Parathyroid adenoma (tissue), 2 donors: Measurements from ENCODE around the gene PAQR9.

ENCODE experiments used
- H2AFZ ChIP-seq: fragments of 300-600 bp; sonication (generic); one replicate; pipeline ENCODE4 v1.7.0; 2017; ENCODE audit warnings: antibody characterized with exemption, mild to moderate bottlenecking
- H3K27ac ChIP-seq: fragments of 300-600 bp; sonication (generic); one replicate; pipeline ENCODE4 v1.7.0; 2017
- H3K27me3 ChIP-seq: fragments of 300-600 bp; sonication (generic); one replicate; pipeline ENCODE4 v1.7.0; 2017; ENCODE audit warnings: low read length; ENCODE audit not compliant: control insufficient read depth, insufficient read depth
- H3K36me3 ChIP-seq: fragments of 300-600 bp; sonication (generic); one replicate; pipeline ENCODE4 v1.7.0; 2017; ENCODE audit warnings: low read length; ENCODE audit not compliant: control insufficient read depth, insufficient read depth
- H3K4me1 ChIP-seq: fragments of 300-600 bp; sonication (generic); one replicate; pipeline ENCODE4 v1.7.0; 2017; ENCODE audit warnings: control low read depth
- H3K4me2 ChIP-seq: fragments of 300-600 bp; sonication (generic); one replicate; pipeline ENCODE4 v1.7.0; 2017; ENCODE audit warnings: low read length
- H3K4me3 ChIP-seq: fragments of 300-600 bp; sonication (generic); one replicate; pipeline ENCODE4 v1.7.0; 2017; ENCODE audit warnings: low read depth, low read length
- H3K79me2 ChIP-seq: fragments of 300-600 bp; sonication (generic); one replicate; pipeline ENCODE4 v1.7.0; 2017; ENCODE audit warnings: control low read depth
- H3K9ac ChIP-seq: fragments of 300-600 bp; sonication (generic); one replicate; pipeline ENCODE4 v1.7.0; 2017; ENCODE audit warnings: mild to moderate bottlenecking
- H3K9me3 ChIP-seq: fragments of 300-600 bp; sonication (generic); one replicate; pipeline ENCODE4 v1.7.0; 2017; ENCODE audit warnings: low read length; ENCODE audit not compliant: control insufficient read depth
- CTCF ChIP-seq: fragments of 300-600 bp; sonication (generic); IDR thresholded peaks from one replicate; pipeline ENCODE4 v1.7.0; 2017; ENCODE audit warnings: antibody characterized with exemption, mild to moderate bottlenecking
- donor health status: primary hyperparathyroidism.

Gene PAQR9

GRCh38 chr3:142962520-142963233, 797 bp downstream of the PAQR9 start:
- TF ChIP-seq CTCF, result no peak
- no peak overlapping the region for H2AFZ ChIP-seq
- H3K9ac ChIP-seq, result no peak overlapping the region
- no peaks in the 10 kb centered on the region for H3K4me1 ChIP-seq
- H3K9me3 ChIP-seq, result no peaks in the 10 kb centered on the region
- H3K36me3 ChIP-seq, result no peaks in the 10 kb centered on the region
- H3K4me3 ChIP-seq, result no peak overlapping the region
- H3K79me2 ChIP-seq, result no peaks in the 10 kb centered on the region
- no peak overlapping the region for H3K27ac ChIP-seq
- no peak overlapping the region for H3K4me2 ChIP-seq
- H3K27me3 ChIP-seq, result no peaks in the 10 kb centered on the region

GRCh38 chr3:142962175-142962519, 1.3 kb downstream of the PAQR9 start:
- Histone ChIP-seq H3K4me1 (no peaks in the 10 kb centered on the region), H2AFZ (no peak overlapping the region), H3K9me3 (no peaks in the 10 kb centered on the region), H3K27ac (no peak overlapping the region), H3K4me3 (no peak overlapping the region), H3K4me2 (no peak overlapping the region), H3K27me3 (no peaks in the 10 kb centered on the region), H3K36me3 (no peaks in the 10 kb centered on the region), H3K79me2 (no peaks in the 10 kb centered on the region), H3K9ac (no peak overlapping the region)
- no peak for TF ChIP-seq CTCF

- H2AFZ ChIP-seq, result no peak overlapping the region
- no peak overlapping the region for H3K27ac ChIP-seq
- no peak overlapping the region for H3K4me3 ChIP-seq
- no peak overlapping the region for H3K9ac ChIP-seq
- no peaks in the 10 kb centered on the region for H3K79me2 ChIP-seq
- no peaks in the 10 kb centered on the region for H3K36me3 ChIP-seq
- no peaks in the 10 kb centered on the region for H3K27me3 ChIP-seq
- no peak overlapping the region for H3K4me2 ChIP-seq
- H3K9me3 ChIP-seq, result no peaks in the 10 kb centered on the region
- no peak for TF ChIP-seq CTCF
- no peaks in the 10 kb centered on the region for H3K4me1 ChIP-seq
Observed at GRCh38 chr3:142961539-142961938, 1.9 kb downstream of the PAQR9 start.

GRCh38 chr3:142960322-142960850, 3.1 kb downstream of the PAQR9 start:
- Histone ChIP-seq H3K9me3 (no peaks in the 10 kb centered on the region), H3K4me1 (no peaks in the 10 kb centered on the region), H3K79me2 (no peaks in the 10 kb centered on the region), H3K27me3 (no peaks in the 10 kb centered on the region), H3K27ac (no peak overlapping the region), H2AFZ (no peak overlapping the region), H3K4me3 (no peak overlapping the region), H3K9ac (no peak overlapping the region), H3K36me3 (no peaks in the 10 kb centered on the region), H3K4me2 (no peak overlapping the region)
- TF ChIP-seq CTCF, result no peak

DNA sequence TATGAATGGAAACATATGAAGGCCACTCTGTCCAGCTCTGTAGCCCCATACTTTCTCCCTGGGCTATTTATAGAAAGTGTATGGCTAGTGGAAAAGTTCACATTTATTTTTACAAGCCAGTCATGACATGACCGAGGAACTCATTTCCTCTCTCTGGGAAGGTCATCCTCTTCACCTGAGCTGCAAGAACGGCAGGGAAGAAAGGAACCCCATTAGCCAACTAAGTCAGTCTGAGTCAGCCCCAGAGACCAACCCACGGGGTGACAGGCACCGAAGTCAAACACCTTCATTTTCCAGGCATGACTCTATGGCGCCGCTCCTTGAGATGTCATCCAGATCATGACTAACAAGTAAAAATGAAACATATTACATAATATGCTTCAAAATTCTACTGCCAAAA, 4.8 kb downstream of the PAQR9 start:
- no peak overlapping the region for H3K27ac ChIP-seq
- no peak for TF ChIP-seq CTCF
- H3K4me1 ChIP-seq, result no peaks in the 10 kb centered on the region
- H2AFZ ChIP-seq, result no peak overlapping the region
- no peaks in the 10 kb centered on the region for H3K27me3 ChIP-seq
- H3K4me3 ChIP-seq, result no peak overlapping the region
- H3K9ac ChIP-seq, result no peak overlapping the region
- H3K36me3 ChIP-seq, result no peaks in the 10 kb centered on the region
- H3K79me2 ChIP-seq, result no peaks in the 10 kb centered on the region
- H3K4me2 ChIP-seq, result no peak overlapping the region
- H3K9me3 ChIP-seq, result no peaks in the 10 kb centered on the region
